ENCODE results near the gene FTSJ1.

Gene FTSJ1

GRCh38 chrX:48530736-48531135 lies 54.7 kb downstream of the FTSJ1 start:
- DNase-seq (ENCODE audit: low spot score): no peak
- TF ChIP-seq CTCF (IDR thresholded peaks at IDR 0.05; ENCODE audit: extremely low read depth, missing control alignments): no peak

GRCh38 chrX:48531358-48531959 lies 55.5 kb downstream of the FTSJ1 start:
- no peak for DNase-seq (ENCODE audit: low spot score)
- TF ChIP-seq CTCF (IDR thresholded peaks at IDR 0.05; ENCODE audit: extremely low read depth, missing control alignments): no peak

- TF ChIP-seq CTCF (IDR thresholded peaks at IDR 0.05; ENCODE audit: extremely low read depth, missing control alignments): no peak
- DNase-seq (ENCODE audit: low spot score): no peak
Observed at GRCh38 chrX:48532161-48532560, 56.2 kb downstream of the FTSJ1 start.

- no peak for TF ChIP-seq CTCF (IDR thresholded peaks at IDR 0.05; ENCODE audit: extremely low read depth, missing control alignments)
- no peak for DNase-seq (ENCODE audit: low spot score)
Observed at GRCh38 chrX:48533165-48533564, 57.2 kb downstream of the FTSJ1 start.
